D721Med (cell line): ENCODE results near the gene IQSEC3.

ENCODE experiments used
- DNase-seq: peaks from one replicate; pipeline ENCODE4 v3.0.0; 2011; ENCODE audit warnings: low spot score; ENCODE audit not compliant: insufficient read length
- FAIRE-seq: peaks from 2 replicates; lab custom pipeline; 2011; peaks lifted over from hg19 to GRCh38; lab: Jason Lieb, UNC
- CTCF ChIP-seq: IDR thresholded peaks from 2 replicates; pipeline ENCODE4 v1.5.1; 2012; ENCODE audit warnings: mild to moderate bottlenecking, control low read depth; ENCODE audit not compliant: insufficient read depth; ENCODE audit errors: missing control alignments

Gene IQSEC3

GRCh38 chr12:101969-102878, 35.7 kb downstream of the IQSEC3 start:
- FAIRE-seq (no peak), DNase-seq (no peak)
- no peak for TF ChIP-seq CTCF

- FAIRE-seq: no peak
- no peak for TF ChIP-seq CTCF
- DNase-seq: no peak
Measured at GRCh38 chr12:102879-103168, 36.3 kb downstream of the IQSEC3 start.

- DNase-seq (no peak), FAIRE-seq (no peak)
- no peak for TF ChIP-seq CTCF
Measured at GRCh38 chr12:103169-103981, 36.8 kb downstream of the IQSEC3 start.

DNA sequence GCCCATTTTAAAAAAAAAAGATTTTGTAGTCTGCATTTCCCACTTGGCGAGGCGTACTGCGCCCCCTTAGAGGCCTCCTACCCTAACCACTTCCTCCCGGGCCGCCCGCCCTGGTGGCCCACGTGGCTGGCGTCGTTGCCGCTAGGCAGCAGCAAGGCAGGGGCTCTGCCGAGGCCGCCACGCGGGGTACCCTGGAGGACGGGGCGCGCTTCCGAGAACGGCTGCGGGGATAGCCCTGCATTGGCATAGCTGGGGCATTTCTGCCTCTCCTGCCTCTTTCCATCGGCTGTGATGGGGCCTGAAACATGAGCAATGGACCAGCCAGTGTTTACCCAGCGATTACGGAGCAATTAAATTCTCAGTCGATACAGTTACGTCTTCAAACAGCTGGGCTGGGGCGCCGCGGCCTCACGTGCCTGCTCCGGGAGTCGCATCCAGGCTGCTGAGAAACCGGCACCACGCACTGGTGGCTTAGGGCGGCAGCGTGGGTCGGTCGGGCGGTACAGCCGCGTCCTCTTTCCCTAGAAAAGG, 38.0 kb downstream of the IQSEC3 start:
- FAIRE-seq (no peak), DNase-seq (no peak)

GRCh38 chr12:105696-106095, 39.1 kb downstream of the IQSEC3 start:
- TF ChIP-seq CTCF: no peak
- DNase-seq (no peak), FAIRE-seq (no peak)

More for the DNA sequence above, 38.0 kb downstream of the IQSEC3 start:
- no peak for TF ChIP-seq CTCF

GRCh38 chr12:106118-106591, 39.6 kb downstream of the IQSEC3 start:
- DNase-seq: no peak

More at GRCh38 chr12:106118-106591, 39.6 kb downstream of the IQSEC3 start:
- FAIRE-seq: no peak
- TF ChIP-seq CTCF: no peak
